NK-92 (cell line): Measurements from ENCODE around the gene IFI44L.

Experiments
- DNase-seq: peaks from one replicate; lab custom pipeline; 2025; ENCODE audit not compliant: unreplicated experiment; lab: John Stamatoyannopoulos, UW

IFI44L gene

GRCh38 chr1:78619803-78620579, at the start of gene IFI44L:
Gene IFI44L, plus strand, starts transcription at chr1:78620448. Its CDS starts 7,468 bp downstream, at chr1:78627916.
- DNase-seq = no peak

- no peak for DNase-seq
Measured at GRCh38 chr1:78570539-78570938, 49.7 kb upstream of the IFI44L start.

GRCh38 chr1:78577257-78578100, 42.8 kb upstream of the IFI44L start:
- no peak for DNase-seq

- DNase-seq = no peak
Measured at GRCh38 chr1:78586572-78586971, 33.7 kb upstream of the IFI44L start.

GRCh38 chr1:78587211-78587610, 33.0 kb upstream of the IFI44L start:
- DNase-seq = no peak

- DNase-seq = no peak
Measured at GRCh38 chr1:78591971-78592370, 28.3 kb upstream of the IFI44L start.

GRCh38 chr1:78599294-78599693, 21.0 kb upstream of the IFI44L start:
- no peak for DNase-seq

- DNase-seq = no peak
Measured at GRCh38 chr1:78601068-78601467, 19.2 kb upstream of the IFI44L start.

- DNase-seq = no peak
Measured at GRCh38 chr1:78603206-78603605, 17.0 kb upstream of the IFI44L start.

GRCh38 chr1:78604643-78605042, 15.6 kb upstream of the IFI44L start:
- DNase-seq = no peak

- no peak for DNase-seq
Measured at GRCh38 chr1:78606274-78606673, 14.0 kb upstream of the IFI44L start.

- DNase-seq = no peak
Measured at GRCh38 chr1:78607334-78607927, 12.8 kb upstream of the IFI44L start.

- no peak for DNase-seq
Measured at GRCh38 chr1:78607944-78608343, 12.3 kb upstream of the IFI44L start.

- no peak for DNase-seq
Measured at GRCh38 chr1:78617615-78618026, 2.6 kb upstream of the IFI44L start.

- DNase-seq = no peak
Measured at GRCh38 chr1:78619032-78619431, 1.2 kb upstream of the IFI44L start.

GRCh38 chr1:78619446-78619802, 824 bp upstream of the IFI44L start:
- no peak for DNase-seq

GRCh38 chr1:78620666-78621065, 418 bp downstream of the IFI44L start:
- DNase-seq = no peak

- no peak for DNase-seq
Measured at GRCh38 chr1:78622548-78622947, 2.3 kb downstream of the IFI44L start.

- DNase-seq = no peak
Measured at GRCh38 chr1:78624035-78624434, 3.8 kb downstream of the IFI44L start.

- DNase-seq = no peak
Measured at GRCh38 chr1:78627321-78627720, 7.1 kb downstream of the IFI44L start.

- no peak for DNase-seq
Measured at GRCh38 chr1:78630600-78630999, 10.4 kb downstream of the IFI44L start.

- DNase-seq = no peak
Measured at GRCh38 chr1:78633209-78633608, 13.0 kb downstream of the IFI44L start.
